GM12878 (cell line): ENCODE data around the gene VCX3B. TPM values are rescaled to one million over a fixed set of nuclear protein-coding genes. Genes with fewer than 3 reads are reported as not detected.

Experiments used
- ATAC-seq: fragments of 200-7000 bp; cut with Tn5 transposase; 3 replicates; pipeline ENCODE4 v1.9.1; 2020; ENCODE audit warnings: mild to moderate bottlenecking, moderate library complexity
- BruUV-seq: library from RNA; stranded (reverse); fragments of 400-500 nt; replicated peaks from 2 replicates; lab custom pipeline; 2021; lab: Mats Ljungman, UMichigan
- CTCF ChIA-PET: fragments of 300-600 bp; sonication (Branson Sonifier 250); formaldehyde crosslinking; extraction: SDS; loops from one replicate; lab custom pipeline; 2021; ENCODE audit warnings: inconsistent platforms; lab: Yijun Ruan, JAX
- POLR2A ChIA-PET: fragments of 350-600 bp; formaldehyde crosslinking; extraction: SDS; loops from one replicate; lab custom pipeline; 2021; ENCODE audit warnings: inconsistent platforms; lab: Charles Lee
- RAD21 ChIA-PET: fragments of 300-600 bp; sonication (Branson Sonifier 250); formaldehyde crosslinking; loops from one replicate; lab custom pipeline; 2023; ENCODE audit warnings: antibody characterized with exemption; ENCODE audit not compliant: unreplicated experiment; lab: Charles Lee
- SMC1A ChIA-PET: fragments of 300-600 bp; sonication (Branson Sonifier 250); formaldehyde crosslinking; loops from one replicate; lab custom pipeline; 2023; ENCODE audit not compliant: unreplicated experiment, uncharacterized antibody; lab: Charles Lee
- DNase-seq: peaks from one replicate; pipeline ENCODE4 v3.0.0-alpha.2; 2011; ENCODE audit warnings: low read depth, low spot score
- FAIRE-seq: peaks from 3 replicates; lab custom pipeline; 2011; peaks lifted over from hg19 to GRCh38; lab: Jason Lieb, UNC
- H2AFZ ChIP-seq: 2 replicates; pipeline ENCODE4 v1.6.0; 2011; ENCODE audit warnings: low read depth, low read length, control low read depth; ENCODE audit not compliant: control insufficient read depth
- H3K27ac ChIP-seq: 2 replicates; pipeline ENCODE4 v1.5.1; 2011; ENCODE audit warnings: control low read depth; ENCODE audit not compliant: control insufficient read depth, insufficient read depth
- H3K27me3 ChIP-seq, 2 experiments: replicated peaks in 1 of 2; 2 replicates each; pipeline versions ENCODE4 v1.6.0 to v1.6.1; 2011; ENCODE audit warnings: low read length in 1 of 2; ENCODE audit not compliant: control insufficient read depth in 2 of 2, insufficient read depth in 2 of 2
- H3K36me3 ChIP-seq, 2 experiments: 2 replicates each; pipeline ENCODE4 v1.5.1; 2011; ENCODE audit warnings: low read length in 1 of 2; ENCODE audit not compliant: control insufficient read depth in 2 of 2, insufficient read depth in 2 of 2
- H3K4me1 ChIP-seq: 2 replicates; pipeline ENCODE4 v1.6.1; 2011; ENCODE audit warnings: mild to moderate bottlenecking, low read length, moderate library complexity, mixed read lengths; ENCODE audit not compliant: control insufficient read depth, insufficient read depth
- H3K4me2 ChIP-seq: 2 replicates; pipeline ENCODE4 v1.6.0; 2011; ENCODE audit warnings: control low read depth; ENCODE audit not compliant: control insufficient read depth, insufficient read depth
- H3K4me3 ChIP-seq: fragments of 200-600 bp; sonication (generic); 2 replicates; pipeline ENCODE4 v1.5.1; 2016
- H3K79me2 ChIP-seq: 2 replicates; pipeline ENCODE4 v1.6.0; 2011; ENCODE audit warnings: low read length; ENCODE audit not compliant: control insufficient read depth, insufficient read depth
- H3K9ac ChIP-seq: 2 replicates; pipeline ENCODE4 v1.8.0; 2011; ENCODE audit warnings: low read length, control low read depth, mixed read lengths; ENCODE audit not compliant: control insufficient read depth, insufficient read depth
- H3K9me3 ChIP-seq: replicated peaks from 3 replicates; pipeline ENCODE4 v1.5.1; 2011; ENCODE audit warnings: mild to moderate bottlenecking, low read length; ENCODE audit not compliant: control insufficient read depth, insufficient read depth
- H4K20me1 ChIP-seq: 2 replicates; pipeline ENCODE4 v1.6.0; 2011; ENCODE audit not compliant: control insufficient read depth, insufficient read depth
- ATF2 ChIP-seq: IDR thresholded peaks from 2 replicates; pipeline ENCODE4 v1.6.1; 2012; ENCODE audit warnings: low read length, inconsistent platforms
- BCLAF1 ChIP-seq: fragments of 450-650 bp; IDR thresholded peaks from 2 replicates; pipeline ENCODE4 v1.6.1; 2017; ENCODE audit warnings: antibody characterized with exemption, mild to moderate bottlenecking, moderate library complexity
- CBFB ChIP-seq: IDR thresholded peaks from 2 replicates; pipeline ENCODE4 v1.6.1; 2016; ENCODE audit warnings: antibody characterized with exemption, low read depth
- CHD2 ChIP-seq: IDR thresholded peaks from 2 replicates; pipeline ENCODE4 v1.6.1; 2011; ENCODE audit warnings: low read depth, low read length, improper control_type of control experiment, borderline replicate concordance
- FOXK2 ChIP-seq: fragments of 450-650 bp; IDR thresholded peaks from 2 replicates; pipeline ENCODE4 v1.6.1; 2017; ENCODE audit warnings: mild to moderate bottlenecking, moderate library complexity
- HDGF ChIP-seq: fragments of 450-650 bp; IDR thresholded peaks from 2 replicates; pipeline ENCODE4 v1.6.1; 2016; ENCODE audit warnings: antibody characterized with exemption
- JUND ChIP-seq: IDR thresholded peaks from 2 replicates; pipeline ENCODE4 v1.6.1; 2012; ENCODE audit warnings: low read depth, mild to moderate bottlenecking, low read length, improper control_type of control experiment, moderate library complexity
- KAT2A ChIP-seq: conservative IDR thresholded peaks from 2 replicates; pipeline ENCODE4 v1.6.1; 2011; ENCODE audit warnings: low read depth, low read length; ENCODE audit not compliant: control insufficient read depth
- KLF5 ChIP-seq: fragments of 450-650 bp; IDR thresholded peaks from 2 replicates; pipeline ENCODE4 v1.6.1; 2014; ENCODE audit warnings: mild to moderate bottlenecking; ENCODE audit not compliant: partially characterized antibody
- MAX ChIP-seq: IDR thresholded peaks from 2 replicates; pipeline ENCODE4 v1.6.1; 2012; ENCODE audit warnings: low read depth, low read length, improper control_type of control experiment
- MLLT1 ChIP-seq: fragments of 450-650 bp; IDR thresholded peaks from 2 replicates; pipeline ENCODE4 v1.6.1; 2016; ENCODE audit warnings: mild to moderate bottlenecking
- POLR2AphosphoS5 ChIP-seq: IDR thresholded peaks from 2 replicates; pipeline ENCODE4 v1.6.1; 2011; ENCODE audit warnings: mild to moderate bottlenecking, low read length, inconsistent platforms
- REST ChIP-seq: IDR thresholded peaks from 2 replicates; pipeline ENCODE4 v1.6.1; 2012; ENCODE audit warnings: mild to moderate bottlenecking, low read depth, low read length
- SMC3 ChIP-seq: IDR thresholded peaks from 2 replicates; pipeline ENCODE4 v1.6.1; 2011; ENCODE audit warnings: low read length, improper control_type of control experiment, borderline replicate concordance
- YBX1 ChIP-seq: fragments of 450-650 bp; IDR thresholded peaks from 2 replicates; pipeline ENCODE4 v1.6.1; 2016; ENCODE audit warnings: antibody characterized with exemption
- WGBS: methylation state at CpG from one replicate; pipeline ENCODE4 v1.1.6; 2016; ENCODE audit warnings: low lambda C conversion rate; ENCODE audit not compliant: insufficient replicate concordance, insufficient coverage; ENCODE audit errors: missing lambda C conversion rate; 5-methylcytosine and 5-hydroxymethylcytosine counted together
- in situ Hi-C: fragments of 300-500 bp; cut with MboI; formaldehyde crosslinking; loops from 9 replicates; pipeline ENCODE4 v1.14.3; 2018; ENCODE audit warnings: mixed read lengths
- intact Hi-C: fragments of 100-400 bp; cut with micrococcal nuclease; formaldehyde crosslinking; loops from one replicate; pipeline ENCODE4 v1.14.2; 2022; ENCODE audit not compliant: unreplicated experiment
- polyA plus RNA-seq, 11 experiments: library from polyadenylated mRNA; depleted of rRNA in 4 of 11; unstranded in 6 of 11; stranded (reverse) in 5 of 11; fragments of >200 nt; fragmentation: Nextera tagmentation in 4 of 11; fragmentation: Illumina TruSeq in 1 of 11; extraction: Ambion mirVana in 4 of 11; extraction: Trizol in 1 of 11; gene quantifications; 1 replicate in 1 of 11; 2 replicates in 10 of 11; pipeline versions ENCODE4 v1.2.1 to v1.2.3, GENCODE V29; 2011 to 2016; ENCODE audit warnings: inconsistent platforms in 2 of 11, missing spikeins in 2 of 11, low read depth in 1 of 11
- total RNA-seq, 4 experiments: library from RNA; depleted of rRNA in 3 of 4; stranded (reverse); fragments of >200 nt in 3 of 4; fragmentation: Illumina TruSeq in 1 of 4; extraction: Trizol in 1 of 4; gene quantifications; 2 replicates each; pipeline versions ENCODE4 v1.2.1 to v1.2.3, GENCODE V29; 2013 to 2021

Gene VCX3B
- total and polyA plus RNA-seq, 10 of the 15 experiments (the other 5 are each of a cell fraction or from before 2014, with no cell fraction given) = 0.06 to 0.11 TPM; not detected in 8

- no peak for TF ChIP-seq REST
- no peak for TF ChIP-seq CBFB
- TF ChIP-seq KLF5 = no peak
- no peak for TF ChIP-seq CHD2
- TF ChIP-seq ATF2 = no peak
- TF ChIP-seq POLR2AphosphoS5 = no peak
- no peak for TF ChIP-seq SMC3
- TF ChIP-seq KAT2A = no peak
Measured at GRCh38 chrX:8418301-8418700, 46.3 kb upstream of the VCX3B start (continued).

GRCh38 chrX:8424912-8425311 is 39.7 kb upstream of the VCX3B start:
- H3K4me1 ChIP-seq = no peaks in the 10 kb centered on the region
- no TSS peak for BruUV-seq
- H3K36me3 ChIP-seq = no peaks in the 10 kb centered on the region
- H3K79me2 ChIP-seq = no peaks in the 10 kb centered on the region
- POLR2A ChIA-PET = no interaction called here
- SMC1A ChIA-PET = no interaction called here
- no peak overlapping the region for H2AFZ ChIP-seq
- H3K27ac ChIP-seq = no peak overlapping the region
- no peaks in the 10 kb centered on the region for H4K20me1 ChIP-seq
- no peaks in the 10 kb centered on the region for H3K27me3 ChIP-seq
- no peak overlapping the region for H3K4me3 ChIP-seq
- FAIRE-seq (no peak), ATAC-seq (no peak), DNase-seq (no peak)
- H3K4me2 ChIP-seq = no peak overlapping the region
- TF ChIP-seq FOXK2 = no peak
- no peak for TF ChIP-seq BCLAF1
- TF ChIP-seq MAX = no peak
- TF ChIP-seq MLLT1 = no peak
- TF ChIP-seq YBX1 = no peak
- no peak for TF ChIP-seq JUND
- no peak for TF ChIP-seq HDGF
- 0% methylated on average over 1 of the region's 1 CpG for WGBS
- RAD21 ChIA-PET = no interaction called here
- in situ Hi-C loops = no loop called here
- CTCF ChIA-PET = interaction anchor here (0.6 kb wide), 1 partner anchor 1342 kb away, joined by 3 read pairs; no protein-coding TSS in a partner anchor
- intact Hi-C loops = no loop called here
- H3K9me3 ChIP-seq = no peaks in the 10 kb centered on the region
- H3K9ac ChIP-seq = no peak overlapping the region
